Spleen (tissue), 11 donors: ENCODE measurements around the gene RPN1. TPM values are rescaled to one million over a fixed set of nuclear protein-coding genes. Genes with fewer than 3 reads are reported as not detected.

Source experiments
- DNase-seq: peaks from one replicate; pipeline ENCODE4 v3.0.0-alpha.2; 2020
- H3K27ac ChIP-seq, 8 donors: fragments of 200-600 bp; sonication (generic) in 7 of 8; 1 replicate in 4 of 8; 2 replicates in 4 of 8; pipeline versions ENCODE4 v1.5.0 to v1.8.0; 2016 to 2021; ENCODE audit warnings: inconsistent platforms in 4 of 8, mild to moderate bottlenecking in 4 of 8, moderate library complexity in 1 of 8
- H3K27me3 ChIP-seq, 7 donors: fragments of 200-600 bp; sonication (generic) in 6 of 7; replicated peaks in 1 of 7; 1 replicate in 4 of 7; 2 replicates in 3 of 7; pipeline versions ENCODE4 v1.5.0 to v1.8.0; 2016 to 2021; ENCODE audit warnings: inconsistent platforms in 3 of 7, mild to moderate bottlenecking in 1 of 7
- H3K36me3 ChIP-seq, 6 donors: fragments of 200-600 bp; sonication (generic) in 5 of 6; 1 replicate in 4 of 6; 2 replicates in 2 of 6; pipeline versions ENCODE4 v1.5.0 to v1.8.0; 2016 to 2021; ENCODE audit warnings: inconsistent platforms in 2 of 6
- H3K4me1 ChIP-seq, 6 donors: fragments of 200-600 bp; sonication (generic) in 5 of 6; 1 replicate in 3 of 6; 2 replicates in 3 of 6; pipeline versions ENCODE4 v1.5.0 to v1.8.0; 2016 to 2021; ENCODE audit warnings: inconsistent platforms in 3 of 6
- H3K4me3 ChIP-seq, 8 donors: fragments of 200-600 bp; sonication (generic) in 7 of 8; 1 replicate in 4 of 8; 2 replicates in 4 of 8; pipeline versions ENCODE4 v1.5.0 to v1.8.0; 2016 to 2021; ENCODE audit warnings: inconsistent platforms in 4 of 8, mild to moderate bottlenecking in 4 of 8, moderate library complexity in 2 of 8
- H3K9me3 ChIP-seq, 8 donors: fragments of 200-600 bp; sonication (generic) in 7 of 8; 1 replicate in 4 of 8; 2 replicates in 4 of 8; pipeline versions ENCODE4 v1.5.0 to v1.8.0; 2016 to 2021; ENCODE audit warnings: inconsistent platforms in 4 of 8
- CTCF ChIP-seq, 11 experiments: fragments of 200-600 bp in 7 of 11; fragments of 450-650 bp in 4 of 11; sonication (generic) in 4 of 11; IDR thresholded peaks in 8 of 11; conservative IDR thresholded peaks in 3 of 11; 1 replicate in 7 of 11; 2 replicates in 4 of 11; pipeline versions ENCODE4 v1.4.0 to v1.8.0; 2016 to 2021; ENCODE audit warnings: antibody characterized with exemption in 11 of 11, inconsistent platforms in 4 of 11, mild to moderate bottlenecking in 1 of 11
- POLR2A ChIP-seq, 3 donors: fragments of 450-650 bp; IDR thresholded peaks; one replicate each; pipeline ENCODE4 v1.5.1; 2017; ENCODE audit warnings: antibody characterized with exemption in 3 of 3, mild to moderate bottlenecking in 1 of 3
- POLR2AphosphoS5 ChIP-seq, 3 donors: sonication (generic); formaldehyde crosslinking; IDR thresholded peaks; one replicate each; pipeline ENCODE4 v1.5.1; 2017; ENCODE audit warnings: antibody characterized with exemption in 3 of 3
- WGBS, 5 donors: extraction: QIAGEN DNeasy Blood & Tissue Kit in 3 of 5; methylation state at CpG; one replicate each; pipeline versions ENCODE4 v1.1.5 to v1.1.7; 2013 to 2018; 5-methylcytosine and 5-hydroxymethylcytosine counted together
- intact Hi-C: fragments of 100-400 bp; cut with DNase I; formaldehyde crosslinking; loops from one replicate; pipeline ENCODE4 v1.15.0; 2023; ENCODE audit warnings: low total_unique reads
- polyA plus RNA-seq, 3 donors: library from polyadenylated mRNA; stranded (reverse); fragments of 200-250 nt; gene quantifications; one replicate each; pipeline ENCODE4 v1.2.1, GENCODE V29; 2013
- total RNA-seq, 7 donors: library from RNA; depleted of rRNA in 3 of 7; stranded (reverse); fragments of >200 nt in 3 of 7; fragmentation: NEBNext Ultra II Directional in 4 of 7; extraction: Animal tissue kit (Norgen Biotek cat#: 25700) in 4 of 7; gene quantifications; one replicate each; pipeline versions ENCODE4 v1.1.0 to v1.2.1, GENCODE V29; 2016 to 2021
- donor health status: healthy with polysubstance abuse.
- donor health status: DM: no; HTN: no; CAD: no; lungs with moderate emphysema.
- donor health status: DM: no; HTN: no; CAD: no.
- donor health status: Bipolar disorder and iron deficiency.
- donor health status: healthy.
- donor health status: DM: no; HTN: no; CAD: no.
- donor health status: DM: yes; HTN: yes; CAD: no.

RPN1 gene
- total and polyA plus RNA-seq, 10 donors, result 44.9 to 263 (median 146) TPM

- no peak overlapping the region for H3K4me3 ChIP-seq
- H3K27ac ChIP-seq, result no peak overlapping the region
- no peaks in the 10 kb centered on the region for H3K9me3 ChIP-seq
- H3K4me1 ChIP-seq, result peaks cover 13 to 24% (median 20%) of the 10 kb centered on the region in 6 donors
- H3K36me3 ChIP-seq, result peaks cover 0 to 14% (median under 1%) of the 10 kb centered on the region in 6 donors
- WGBS, 5 donors, result 80 to 100% (median 100%) methylated on average over 1 of the region's 1 CpG
- no peak for TF ChIP-seq POLR2AphosphoS5 (IDR thresholded peaks at IDR 0.05)
- no peak for TF ChIP-seq POLR2A (IDR thresholded peaks at IDR 0.05)
- no peak for TF ChIP-seq CTCF (IDR thresholded peaks at IDR 0.05 in 8 of 11, conservative IDR thresholded peaks at IDR 0.05 in 3 of 11)
- intact Hi-C loops, result no loop called here
- H3K27me3 ChIP-seq, result no peaks in the 10 kb centered on the region
- no peak for DNase-seq
These were observed 36.5 kb downstream of the RPN1 start for GRCh38 chr3:128614076-128614475.

DNA sequence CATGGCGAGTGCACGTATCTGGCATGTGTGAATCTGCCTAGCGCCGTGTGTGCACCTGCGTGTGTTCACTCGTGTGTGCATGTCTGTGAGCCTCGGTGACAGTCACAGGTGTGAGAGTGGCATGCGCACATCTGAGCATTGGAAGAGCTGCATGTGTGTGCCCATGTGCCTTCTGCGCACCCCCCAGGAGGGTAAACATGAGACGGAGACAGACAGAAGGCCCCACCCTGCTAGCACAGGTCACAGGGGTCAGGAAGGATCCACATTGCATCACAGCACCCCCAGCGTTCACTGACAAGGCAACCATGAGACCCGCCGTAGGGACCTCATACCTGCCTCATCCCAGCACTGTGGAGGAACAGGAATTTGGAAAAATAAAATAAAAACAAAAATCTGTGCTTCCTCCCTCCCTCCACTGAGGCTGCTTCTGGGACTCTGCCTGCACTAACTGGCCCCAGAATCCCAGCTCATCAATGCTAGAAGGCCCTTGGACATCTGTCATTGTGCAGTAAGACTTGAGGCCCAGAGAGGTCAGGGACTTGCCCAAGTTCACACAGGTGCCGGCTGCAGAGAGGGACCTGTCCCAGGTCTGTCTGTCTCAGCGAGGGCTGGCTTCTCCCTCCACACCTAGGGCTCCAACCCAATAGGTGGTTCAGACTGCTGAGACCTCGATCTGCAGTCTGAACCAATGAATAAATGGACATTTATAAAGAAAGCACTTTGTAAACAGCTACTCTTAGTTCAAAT lies 37.4 kb downstream of the RPN1 start:
- WGBS, 5 donors, result 78 to 92% (median 84%) methylated on average over 9 to 16 of the region's 16 CpGs
- TF ChIP-seq CTCF (IDR thresholded peaks at IDR 0.05 in 8 of 11, conservative IDR thresholded peaks at IDR 0.05 in 3 of 11), result no peak
- no peak for TF ChIP-seq POLR2A (IDR thresholded peaks at IDR 0.05)
- no peak for TF ChIP-seq POLR2AphosphoS5 (IDR thresholded peaks at IDR 0.05)
- intact Hi-C loops, result no loop called here
- DNase-seq, result peak; percentile 55
- no peak overlapping the region for H3K4me3 ChIP-seq
- H3K36me3 ChIP-seq, result peaks cover 0 to 6% (median 0%) of the 10 kb centered on the region in 6 donors
- H3K4me1 ChIP-seq, result peaks cover 6 to 23% (median 15%) of the 10 kb centered on the region in 6 donors
- H3K9me3 ChIP-seq, result no peaks in the 10 kb centered on the region
- H3K27ac ChIP-seq, result no peak overlapping the region
- H3K27me3 ChIP-seq, result no peaks in the 10 kb centered on the region

GRCh38 chr3:128610451-128611070 lies 40.1 kb downstream of the RPN1 start:
- DNase-seq, result no peak
- H3K27ac ChIP-seq, result no peak overlapping the region
- WGBS, 5 donors, result 78 to 90% (median 82%) methylated on average over 15 of the region's 15 CpGs

More at GRCh38 chr3:128610451-128611070, 40.1 kb downstream of the RPN1 start:
- Histone ChIP-seq H3K27me3 (peaks cover 0 to 9% (median 0%) of the 10 kb centered on the region in 7 donors), H3K9me3 (no peaks in the 10 kb centered on the region), H3K4me1 (peaks cover 0 to 25% (median 14%) of the 10 kb centered on the region in 6 donors), H3K4me3 (no peak overlapping the region), H3K36me3 (peaks cover 0 to 6% (median 0%) of the 10 kb centered on the region in 6 donors)
- intact Hi-C loops, result no loop called here
- TF ChIP-seq CTCF (IDR thresholded peaks at IDR 0.05 in 8 of 11, conservative IDR thresholded peaks at IDR 0.05 in 3 of 11) (no peak), POLR2AphosphoS5 (IDR thresholded peaks at IDR 0.05) (no peak), POLR2A (IDR thresholded peaks at IDR 0.05) (no peak)
